Activated T-cell treated with anti-CD3 and anti-CD28 coated beads, Interleukin-2, amount 50 U/mL, for 4 hours (primary cell): ENCODE data around the gene ACADSB. TPM values are rescaled to one million over a fixed set of nuclear protein-coding genes. Genes with fewer than 3 reads are reported as not detected.

ENCODE experiments used
- ATAC-seq, 2 donors: fragments of 200-7000 bp; cut with Tn5 transposase; one replicate each; pipeline ENCODE4 v1.10.0; 2021
- DNase-seq: peaks from one replicate; pipeline ENCODE4 v3.0.0-alpha.2; 2020
- H3K27me3 Mint-ChIP-seq: one replicate; pipeline ENCODE4 v1.8.0; 2021; ENCODE audit warnings: low read depth, mixed read lengths
- H3K36me3 Mint-ChIP-seq: one replicate; pipeline ENCODE4 v1.8.0; 2022; ENCODE audit warnings: mixed read lengths; ENCODE audit not compliant: insufficient read depth
- H3K4me1 Mint-ChIP-seq: one replicate; pipeline ENCODE4 v1.8.0; 2021; ENCODE audit warnings: low read depth, mixed read lengths
- H3K4me3 Mint-ChIP-seq: one replicate; pipeline ENCODE4 v1.8.0; 2021; ENCODE audit warnings: mild to moderate bottlenecking, moderate library complexity, mixed read lengths
- H3K9me3 Mint-ChIP-seq: one replicate; pipeline ENCODE4 v1.8.0; 2021; ENCODE audit warnings: mixed read lengths
- total RNA-seq, 3 donors: library from RNA; stranded (reverse); gene quantifications; one replicate each; pipeline ENCODE4 v1.2.1, GENCODE V29; 2021

ACADSB gene
- 10 to 100 TPM; 21.8 to 25.9 (median 22.9) TPM for total RNA-seq

DNA sequence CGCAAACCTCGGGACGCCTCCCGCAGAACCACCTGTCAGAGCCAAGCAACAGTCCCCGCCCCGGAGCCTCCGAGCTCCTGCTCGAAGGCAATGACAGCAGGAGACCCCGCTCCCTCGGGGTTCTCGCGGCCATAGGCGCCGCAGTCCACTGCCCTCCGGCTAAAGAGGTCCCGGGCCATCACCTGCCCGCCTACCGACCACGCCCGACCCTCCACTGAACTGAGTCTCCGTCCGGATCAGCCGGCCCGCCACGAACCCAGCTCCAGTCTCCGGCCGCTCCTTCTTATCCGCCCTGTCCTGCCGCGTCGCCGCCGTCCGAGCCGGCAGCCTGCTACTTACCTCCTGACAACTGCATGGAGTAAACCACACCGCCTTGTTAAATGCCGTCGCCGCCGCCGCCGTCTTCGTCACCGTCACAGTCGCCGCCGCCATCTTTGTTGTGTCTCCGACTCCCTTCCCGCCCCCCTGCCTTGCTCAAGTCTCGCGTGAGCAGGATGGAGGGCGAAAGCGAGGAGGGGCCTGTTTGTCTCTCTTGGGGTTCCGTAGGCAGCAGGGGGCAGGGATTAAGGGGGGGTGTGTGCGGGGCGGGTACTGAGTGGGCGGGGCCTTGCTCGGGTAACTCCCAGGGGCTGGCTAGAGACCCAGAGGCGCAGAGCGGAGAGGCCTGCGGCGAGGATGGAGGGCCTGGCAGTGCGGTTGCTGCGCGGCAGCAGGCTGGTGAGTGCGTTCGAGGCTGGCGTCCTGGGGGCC lies at the start of gene ACADSB, which contains the start of gene IKZF5:
Gene ACADSB (plus strand): TSS at position 652 of the 750 bp plus-strand sequence. CDS start 24 bp downstream, at position 676.
Gene IKZF5 (minus strand): TSS at position 441 of the 750 bp plus-strand sequence. CDS start 10,170 bp downstream, outside the sequence.
- no peaks in the 10 kb centered on the region for H3K27me3 Mint-ChIP-seq
- H3K36me3 Mint-ChIP-seq: peaks cover 12% of the 10 kb centered on the region
- no peaks in the 10 kb centered on the region for H3K9me3 Mint-ChIP-seq
- ATAC-seq: peak; percentile 91 to 93
- DNase-seq: peak; percentile 96
- peak within 1 kb of the TSS; percentile 99 for H3K4me3 Mint-ChIP-seq
- H3K4me1 Mint-ChIP-seq: peaks cover 51% of the 10 kb centered on the region

DNA sequence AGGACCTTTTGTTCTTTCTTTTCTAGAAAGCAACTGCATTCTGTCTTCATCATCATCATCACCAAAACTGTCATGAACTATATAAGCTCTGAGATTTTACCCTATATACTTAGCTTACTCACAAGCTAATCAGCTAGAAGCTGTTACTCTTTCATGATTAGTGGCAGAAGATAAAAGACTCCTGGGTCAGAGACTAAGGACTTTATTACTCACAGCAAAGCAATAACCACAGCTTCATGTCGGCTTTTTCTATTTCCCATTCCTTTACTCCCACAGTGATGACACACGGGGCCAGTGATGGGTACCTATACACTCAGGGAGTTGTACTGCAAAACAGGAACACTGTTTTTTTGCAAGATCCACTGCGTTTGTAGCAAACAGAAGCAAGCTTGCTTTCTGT lies 46.4 kb upstream of the ACADSB start:
- Mint-ChIP-seq H3K4me1 (no peaks in the 10 kb centered on the region), H3K9me3 (peaks cover 17% of the 10 kb centered on the region), H3K27me3 (peaks cover 12% of the 10 kb centered on the region), H3K4me3 (no peak overlapping the region), H3K36me3 (peaks cover 4% of the 10 kb centered on the region)
- ATAC-seq (no peak), DNase-seq (no peak)

DNA sequence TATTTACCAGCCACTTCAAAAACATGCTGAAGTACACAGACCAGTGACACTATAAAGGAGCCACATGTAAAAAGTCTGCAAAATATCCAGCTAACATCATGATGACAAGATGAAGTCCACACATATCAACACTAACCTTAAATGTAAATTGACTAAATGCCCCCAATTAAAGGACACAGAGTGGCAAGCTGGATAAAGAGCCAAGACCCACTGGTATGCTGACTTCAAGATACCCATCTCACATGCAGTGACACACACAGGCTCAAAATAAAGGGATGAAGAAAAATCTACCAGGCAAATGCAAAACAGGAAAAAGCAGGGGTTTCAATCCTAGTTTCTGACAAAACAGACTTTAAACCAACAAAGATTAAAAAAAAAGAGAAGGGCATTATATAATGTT lies 41.9 kb upstream of the ACADSB start:
- Mint-ChIP-seq H3K36me3 (peaks cover 6% of the 10 kb centered on the region), H3K9me3 (peaks cover 35% of the 10 kb centered on the region), H3K27me3 (peaks cover 11% of the 10 kb centered on the region), H3K4me3 (no peak overlapping the region), H3K4me1 (no peaks in the 10 kb centered on the region)
- DNase-seq: no peak
- ATAC-seq: no peak

DNA sequence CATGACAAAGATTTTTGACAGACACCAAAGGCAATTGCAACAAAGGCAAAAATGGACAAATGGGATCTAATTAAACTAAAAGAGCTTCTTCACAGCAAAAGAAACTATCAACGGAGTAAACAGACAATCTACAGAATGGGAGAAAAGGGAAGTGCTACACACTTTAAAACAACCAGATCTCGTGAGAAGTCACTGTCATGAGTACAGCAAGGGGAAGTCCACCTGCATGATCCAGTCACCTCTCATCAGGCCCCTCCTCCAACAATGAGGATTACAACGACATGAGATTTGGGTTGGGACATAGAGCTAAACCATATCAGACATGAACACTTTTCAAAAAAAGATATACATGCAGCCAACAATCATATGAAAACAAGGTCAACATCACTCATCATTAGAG lies 40.1 kb upstream of the ACADSB start:
- Mint-ChIP-seq H3K4me1 (no peaks in the 10 kb centered on the region), H3K36me3 (peaks cover 6% of the 10 kb centered on the region), H3K27me3 (peaks cover 7% of the 10 kb centered on the region), H3K4me3 (no peak overlapping the region), H3K9me3 (peaks cover 35% of the 10 kb centered on the region)
- ATAC-seq (no peak), DNase-seq (no peak)

DNA sequence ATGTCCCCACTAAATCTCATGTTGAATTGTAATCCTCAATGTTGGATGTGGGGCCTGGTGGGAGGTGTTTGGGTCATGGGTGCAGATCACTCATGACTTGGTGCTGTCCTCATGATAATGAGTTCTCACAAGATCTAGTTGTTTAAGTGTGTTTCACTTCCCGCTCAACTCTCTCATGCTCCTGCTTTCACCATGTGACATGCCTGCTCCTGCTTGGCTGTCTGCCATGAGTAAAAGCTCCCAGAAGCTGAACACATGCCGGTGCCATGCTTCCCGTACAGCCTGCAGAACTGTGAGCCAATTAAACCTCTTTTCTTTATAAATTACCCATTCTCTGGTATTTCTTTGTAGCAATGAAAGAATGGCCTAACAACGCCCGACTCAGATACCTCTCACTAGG lies 34.8 kb upstream of the ACADSB start:
- DNase-seq: no peak
- Mint-ChIP-seq H3K36me3 (no peaks in the 10 kb centered on the region), H3K4me1 (no peaks in the 10 kb centered on the region), H3K4me3 (no peak overlapping the region), H3K27me3 (peaks cover 3% of the 10 kb centered on the region), H3K9me3 (peaks cover 5% of the 10 kb centered on the region)
- no peak for ATAC-seq

DNA sequence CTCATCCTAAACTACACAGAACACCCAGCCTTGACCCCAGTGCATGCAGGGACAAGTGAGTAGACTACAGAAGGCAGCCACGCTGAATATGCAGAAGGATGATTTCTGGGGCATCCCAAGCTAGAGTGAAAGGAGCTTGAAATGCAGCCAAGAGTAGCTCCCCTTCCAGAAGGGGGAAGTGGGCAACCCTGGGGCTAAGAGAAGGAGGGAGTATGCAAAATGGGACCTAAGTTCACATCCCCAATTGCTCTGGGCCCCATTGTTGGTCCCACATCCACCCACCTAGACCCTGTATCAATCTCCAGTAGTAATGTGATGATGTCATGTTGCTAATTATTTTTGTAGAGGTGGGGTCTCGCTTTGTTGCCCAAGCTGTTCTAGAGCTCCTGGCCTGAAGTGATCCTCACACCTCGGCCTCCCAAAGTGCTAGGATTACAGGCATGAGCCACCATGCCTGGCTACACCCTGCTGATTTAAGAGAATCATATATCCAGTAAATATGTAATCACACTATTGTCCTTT lies 34.2 kb upstream of the ACADSB start:
- Mint-ChIP-seq H3K36me3 (no peaks in the 10 kb centered on the region), H3K4me3 (no peak overlapping the region), H3K9me3 (no peaks in the 10 kb centered on the region), H3K27me3 (peaks cover 3% of the 10 kb centered on the region), H3K4me1 (peaks cover under 1% of the 10 kb centered on the region)
- ATAC-seq (no peak), DNase-seq (no peak)

DNA sequence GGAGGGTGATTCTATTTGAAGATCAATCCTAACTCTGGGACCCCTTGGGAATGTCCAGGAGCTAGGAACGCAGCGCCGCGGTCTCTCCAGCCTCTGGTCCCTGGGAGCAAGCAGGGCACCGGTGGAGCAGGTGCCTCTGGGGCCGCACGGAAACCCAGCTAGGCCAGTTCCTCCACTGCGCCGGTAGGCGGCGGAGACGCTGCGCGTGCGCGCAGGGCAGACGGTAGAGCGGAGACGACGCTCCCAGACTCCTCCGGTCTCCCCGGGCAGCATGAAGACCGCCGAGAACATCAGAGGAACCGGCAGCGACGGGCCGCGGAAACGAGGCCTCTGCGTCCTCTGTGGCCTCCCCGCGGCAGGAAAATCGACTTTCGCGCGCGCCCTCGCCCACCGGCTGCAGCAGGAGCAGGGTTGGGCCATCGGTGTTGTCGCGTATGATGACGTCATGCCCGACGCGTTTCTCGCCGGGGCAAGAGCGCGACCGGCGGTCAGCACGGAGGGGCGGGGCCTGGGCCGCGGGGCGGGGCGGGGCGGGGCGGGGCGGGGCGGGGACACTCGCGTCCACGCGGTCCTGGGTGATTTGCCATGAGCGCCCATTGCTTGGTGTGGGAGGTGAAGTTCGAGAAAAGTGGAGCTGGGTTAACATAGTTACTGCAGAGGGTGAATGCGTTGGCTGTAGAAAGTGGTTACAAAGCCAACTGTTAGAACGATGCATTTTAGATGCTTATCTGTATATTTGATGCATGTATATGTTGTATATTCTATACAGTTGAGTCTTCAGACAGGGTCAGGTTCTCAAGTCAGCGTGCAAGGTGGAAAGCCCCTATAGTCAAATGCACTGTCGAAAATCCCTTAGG lies 28.4 kb upstream of the ACADSB start, which contains the start of gene PSTK:
Gene PSTK (plus strand): TSS at position 193 of the 857 bp plus-strand sequence. CDS start 79 bp downstream, at position 272.
- Mint-ChIP-seq H3K4me3 (peak within 1 kb of the TSS; percentile 86), H3K27me3 (peaks cover 3% of the 10 kb centered on the region), H3K4me1 (peaks cover 14% of the 10 kb centered on the region), H3K36me3 (peaks cover 7% of the 10 kb centered on the region), H3K9me3 (no peaks in the 10 kb centered on the region)
- DNase-seq (peak; percentile 83), ATAC-seq (peak; percentile 98)

DNA sequence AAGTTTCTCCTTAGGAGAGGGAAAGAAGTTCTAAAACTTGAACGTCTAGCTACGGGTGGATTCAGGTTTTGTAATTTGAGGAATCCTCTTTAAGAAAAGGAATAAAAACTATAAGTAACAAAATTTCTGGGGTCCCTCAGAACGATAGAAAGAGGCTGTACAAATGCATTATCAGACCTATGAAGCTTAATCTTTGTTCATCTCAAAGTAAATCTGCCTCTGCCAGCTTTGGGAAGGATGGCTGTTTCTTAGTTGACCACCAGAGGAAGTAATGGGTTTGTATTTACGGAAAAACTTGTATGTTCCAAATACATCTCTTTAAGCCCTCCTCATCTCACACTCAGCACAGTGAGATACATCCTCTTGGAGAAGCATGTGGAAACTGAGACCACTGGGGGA lies 27.7 kb upstream of the ACADSB start:
- no peak for ATAC-seq
- H3K4me1 Mint-ChIP-seq: peaks cover 14% of the 10 kb centered on the region
- H3K4me3 Mint-ChIP-seq: peak overlapping the region; percentile 86
- H3K27me3 Mint-ChIP-seq: no peaks in the 10 kb centered on the region
- DNase-seq: no peak
- H3K9me3 Mint-ChIP-seq: no peaks in the 10 kb centered on the region
- H3K36me3 Mint-ChIP-seq: peaks cover 7% of the 10 kb centered on the region

DNA sequence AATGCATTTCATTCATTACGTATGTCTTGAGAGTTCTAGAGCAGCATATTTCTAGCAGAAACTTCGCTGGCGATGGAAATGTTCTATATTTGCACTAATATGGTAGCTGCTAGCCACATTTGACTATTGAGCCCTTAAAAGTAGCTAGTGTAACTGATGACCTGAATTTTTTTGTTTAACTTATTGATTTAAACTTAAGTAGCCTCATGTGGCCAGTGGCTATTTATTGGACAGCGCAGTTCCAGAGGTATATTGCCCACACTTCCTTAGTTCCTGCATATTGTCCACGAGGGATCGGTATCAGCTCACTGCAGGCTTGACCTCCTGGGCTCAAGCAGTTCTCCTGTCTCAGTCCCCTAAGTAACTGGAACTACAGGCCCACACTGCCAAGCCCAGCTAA lies 24.9 kb upstream of the ACADSB start:
- ATAC-seq: no peak
- peaks cover 14% of the 10 kb centered on the region for H3K4me1 Mint-ChIP-seq
- H3K4me3 Mint-ChIP-seq: no peak overlapping the region
- H3K27me3 Mint-ChIP-seq: no peaks in the 10 kb centered on the region
- H3K36me3 Mint-ChIP-seq: peaks cover 13% of the 10 kb centered on the region
- DNase-seq: no peak
- H3K9me3 Mint-ChIP-seq: no peaks in the 10 kb centered on the region

DNA sequence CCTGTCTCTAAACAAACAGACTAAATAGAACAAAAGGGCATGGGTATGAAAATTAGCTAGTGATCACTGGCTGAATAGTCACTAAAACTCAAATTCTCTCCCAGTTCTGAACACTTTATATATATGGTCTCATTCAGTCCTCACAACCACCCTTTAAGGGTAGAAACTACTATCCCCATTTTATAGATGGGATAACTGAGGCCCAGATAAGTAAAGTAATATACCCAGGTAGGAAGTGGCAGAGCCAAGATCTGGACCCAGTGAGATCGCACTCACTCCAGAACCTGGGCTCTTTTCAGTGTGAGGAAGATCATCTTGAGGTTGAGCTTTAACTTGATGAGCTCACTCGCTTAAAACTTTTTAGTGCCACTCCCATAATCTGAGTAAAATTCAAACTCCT lies 24.1 kb upstream of the ACADSB start:
- Mint-ChIP-seq H3K9me3 (no peaks in the 10 kb centered on the region), H3K4me1 (peaks cover 13% of the 10 kb centered on the region), H3K4me3 (no peak overlapping the region), H3K36me3 (peaks cover 13% of the 10 kb centered on the region), H3K27me3 (no peaks in the 10 kb centered on the region)
- DNase-seq (no peak), ATAC-seq (no peak)

DNA sequence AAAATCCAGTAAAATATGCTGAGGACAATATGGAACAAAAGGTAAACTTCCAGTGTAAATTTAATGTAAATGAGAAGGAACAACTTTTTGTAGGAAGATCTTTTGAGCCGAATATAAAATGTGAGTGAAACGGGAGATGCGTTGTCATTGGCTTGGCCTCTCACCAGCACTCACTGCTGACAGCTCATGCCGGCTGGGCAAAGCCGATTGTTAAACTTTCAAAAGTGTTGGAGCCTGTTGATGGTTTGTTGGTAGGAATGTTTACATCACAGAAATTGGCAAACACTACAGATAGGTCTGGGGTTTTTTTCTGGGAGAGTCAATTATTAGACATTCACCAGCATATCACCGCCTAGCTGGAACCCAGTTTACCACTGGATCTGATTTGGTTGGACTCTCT lies 22.5 kb upstream of the ACADSB start:
- H3K4me3 Mint-ChIP-seq: no peak overlapping the region
- no peaks in the 10 kb centered on the region for H3K27me3 Mint-ChIP-seq
- peaks cover 3% of the 10 kb centered on the region for H3K4me1 Mint-ChIP-seq
- no peaks in the 10 kb centered on the region for H3K9me3 Mint-ChIP-seq
- no peak for DNase-seq
- H3K36me3 Mint-ChIP-seq: peaks cover 16% of the 10 kb centered on the region
- no peak for ATAC-seq

DNA sequence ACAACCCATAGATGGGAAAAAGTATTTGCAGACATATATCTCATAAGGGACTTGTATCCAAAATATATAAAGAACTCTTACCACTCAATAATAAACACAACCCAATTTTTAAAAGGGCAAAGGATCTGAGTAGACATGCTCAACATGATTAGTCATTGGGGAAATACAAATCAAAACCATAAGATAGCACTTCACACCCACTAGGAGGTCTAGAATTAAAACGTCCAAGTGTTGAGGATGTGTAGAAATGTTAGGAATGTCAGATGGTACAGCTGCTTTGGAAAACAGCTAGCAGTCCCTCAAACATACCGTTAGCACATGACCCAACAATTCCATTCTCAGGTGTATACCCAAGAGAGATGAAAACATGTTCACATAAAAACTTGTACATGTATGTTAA lies 20.3 kb upstream of the ACADSB start:
- Mint-ChIP-seq H3K27me3 (no peaks in the 10 kb centered on the region), H3K9me3 (no peaks in the 10 kb centered on the region), H3K4me3 (no peak overlapping the region), H3K36me3 (peaks cover 16% of the 10 kb centered on the region), H3K4me1 (no peaks in the 10 kb centered on the region)
- ATAC-seq (no peak), DNase-seq (no peak)

DNA sequence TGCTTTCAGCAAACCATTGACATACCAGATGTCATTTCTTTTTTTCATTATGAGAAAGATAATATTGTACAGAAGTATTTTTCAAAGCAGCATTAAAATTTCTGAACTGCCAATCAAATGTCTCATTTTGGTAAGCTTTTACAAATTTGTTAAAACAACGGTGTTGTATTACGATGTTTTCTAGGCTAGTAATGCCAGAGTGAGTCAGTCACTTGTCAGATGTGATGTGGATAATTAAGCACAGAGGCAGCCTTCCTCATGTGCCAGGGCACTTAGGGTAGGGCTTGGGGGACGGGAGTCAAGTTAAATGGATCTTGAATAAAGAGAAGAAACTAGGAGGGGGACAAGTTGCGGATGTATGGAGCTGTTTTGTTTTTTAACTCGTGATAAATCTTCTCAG lies 18.5 kb upstream of the ACADSB start:
- Mint-ChIP-seq H3K4me1 (no peaks in the 10 kb centered on the region), H3K36me3 (peaks cover 22% of the 10 kb centered on the region), H3K4me3 (no peak overlapping the region), H3K27me3 (no peaks in the 10 kb centered on the region), H3K9me3 (no peaks in the 10 kb centered on the region)
- DNase-seq: no peak
- ATAC-seq: no peak

DNA sequence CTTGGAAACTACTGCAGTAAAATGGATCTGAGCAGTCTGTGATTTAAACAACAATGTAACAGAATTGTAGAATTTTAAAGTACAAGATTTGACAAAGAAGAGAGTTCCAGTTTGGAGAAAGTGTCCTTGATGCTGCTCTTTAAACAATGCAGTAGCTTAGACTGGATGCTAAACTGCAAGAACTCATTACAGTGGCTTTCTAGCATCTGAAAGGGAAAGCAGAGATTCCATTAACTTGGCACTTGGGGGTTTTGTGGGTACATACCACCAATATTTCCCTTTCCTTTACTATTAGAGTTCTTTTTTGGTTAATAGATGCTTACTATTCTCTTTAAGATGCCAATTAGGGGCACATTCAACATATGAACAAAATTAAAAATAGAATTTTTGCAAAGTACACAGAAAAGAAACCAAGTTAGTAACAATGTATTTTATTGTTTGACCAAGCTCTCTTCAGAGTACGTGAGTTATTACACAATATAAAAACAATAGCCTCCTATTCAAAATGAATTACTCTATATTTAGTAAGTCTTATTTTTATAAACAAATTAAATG lies 16.7 kb upstream of the ACADSB start:
- no peaks in the 10 kb centered on the region for H3K9me3 Mint-ChIP-seq
- H3K36me3 Mint-ChIP-seq: peaks cover 28% of the 10 kb centered on the region
- ATAC-seq (no peak), DNase-seq (no peak)
- no peaks in the 10 kb centered on the region for H3K27me3 Mint-ChIP-seq
- no peaks in the 10 kb centered on the region for H3K4me1 Mint-ChIP-seq
- H3K4me3 Mint-ChIP-seq: no peak overlapping the region
